Stimulated activated CD4-positive, alpha-beta T cell treated with anti-CD3 and anti-CD28 coated beads, Interleukin-12 subunit alpha, Interleukin-12 subunit beta, amount 100 ng/mL, for 24 hours (primary cell): ENCODE data around the gene PRKCQ.
A peak's percentile ranks its signal among the peaks of the same experiment; 100 is the strongest.
"Not testable (repeated sequence)": the region's sequence is repeated elsewhere in the genome, so short reads cannot be mapped to it uniquely, and the experiment has no call there.

Source experiments
- DNase-seq, 2 experiments: peaks; one replicate each; pipeline ENCODE4 v3.0.0-alpha.2; 2020; ENCODE audit warnings: low read depth in 2 of 2

PRKCQ gene

GRCh38 chr10:6595499-6595898, 15.4 kb upstream of the PRKCQ start:
- DNase-seq: no peak

GRCh38 chr10:6593241-6593671, 13.2 kb upstream of the PRKCQ start:
- no peak for DNase-seq

- DNase-seq: no peak
These were observed 12.0 kb upstream of the PRKCQ start for GRCh38 chr10:6592080-6592479.

GRCh38 chr10:6591668-6592067, 11.6 kb upstream of the PRKCQ start:
- no peak for DNase-seq

- no peak for DNase-seq
These were observed 10.0 kb upstream of the PRKCQ start for GRCh38 chr10:6590100-6590499.

- no peak for DNase-seq
These were observed 9.4 kb upstream of the PRKCQ start for GRCh38 chr10:6589287-6590094.

- no peak for DNase-seq
These were observed 8.8 kb upstream of the PRKCQ start for GRCh38 chr10:6588845-6589244.

GRCh38 chr10:6588082-6588481, 8.0 kb upstream of the PRKCQ start:
- DNase-seq: no peak

- DNase-seq: no peak
These were observed 6.4 kb upstream of the PRKCQ start for GRCh38 chr10:6586501-6586900.

GRCh38 chr10:6583447-6583846, 3.4 kb upstream of the PRKCQ start:
- DNase-seq: peak in 1 of 2 experiments; percentile 74

- not testable (repeated sequence) for DNase-seq
These were observed 2.8 kb upstream of the PRKCQ start for GRCh38 chr10:6582913-6583312.

GRCh38 chr10:6582298-6582697, 2.2 kb upstream of the PRKCQ start:
- no peak for DNase-seq

GRCh38 chr10:6581778-6582228, 1.7 kb upstream of the PRKCQ start:
- no peak for DNase-seq

GRCh38 chr10:6581223-6581622, 1.1 kb upstream of the PRKCQ start:
- not testable (repeated sequence) for DNase-seq

GRCh38 chr10:6580279-6581029, 378 bp upstream of the PRKCQ start:
- peak; percentile 70 to 79 for DNase-seq

- DNase-seq: peak in 1 of 2 experiments; percentile 53
These were observed 733 bp downstream of the PRKCQ start for GRCh38 chr10:6579183-6579903.

GRCh38 chr10:6578795-6579182, 1.3 kb downstream of the PRKCQ start:
- DNase-seq: no peak

GRCh38 chr10:6578251-6578771, 1.8 kb downstream of the PRKCQ start:
- DNase-seq: no peak

- DNase-seq: no peak
These were observed 3.8 kb downstream of the PRKCQ start for GRCh38 chr10:6576326-6576725.

- no peak for DNase-seq
These were observed 5.4 kb downstream of the PRKCQ start for GRCh38 chr10:6574664-6575176.

GRCh38 chr10:6570893-6571292, 9.2 kb downstream of the PRKCQ start:
- DNase-seq: no peak

- no peak for DNase-seq
These were observed 10.8 kb downstream of the PRKCQ start for GRCh38 chr10:6569259-6569658.
